ENCODE results near the gene PTCD1. TPM values are rescaled to one million over a fixed set of nuclear protein-coding genes. Genes with fewer than 3 reads are reported as not detected.

Gene PTCD1, protein sequence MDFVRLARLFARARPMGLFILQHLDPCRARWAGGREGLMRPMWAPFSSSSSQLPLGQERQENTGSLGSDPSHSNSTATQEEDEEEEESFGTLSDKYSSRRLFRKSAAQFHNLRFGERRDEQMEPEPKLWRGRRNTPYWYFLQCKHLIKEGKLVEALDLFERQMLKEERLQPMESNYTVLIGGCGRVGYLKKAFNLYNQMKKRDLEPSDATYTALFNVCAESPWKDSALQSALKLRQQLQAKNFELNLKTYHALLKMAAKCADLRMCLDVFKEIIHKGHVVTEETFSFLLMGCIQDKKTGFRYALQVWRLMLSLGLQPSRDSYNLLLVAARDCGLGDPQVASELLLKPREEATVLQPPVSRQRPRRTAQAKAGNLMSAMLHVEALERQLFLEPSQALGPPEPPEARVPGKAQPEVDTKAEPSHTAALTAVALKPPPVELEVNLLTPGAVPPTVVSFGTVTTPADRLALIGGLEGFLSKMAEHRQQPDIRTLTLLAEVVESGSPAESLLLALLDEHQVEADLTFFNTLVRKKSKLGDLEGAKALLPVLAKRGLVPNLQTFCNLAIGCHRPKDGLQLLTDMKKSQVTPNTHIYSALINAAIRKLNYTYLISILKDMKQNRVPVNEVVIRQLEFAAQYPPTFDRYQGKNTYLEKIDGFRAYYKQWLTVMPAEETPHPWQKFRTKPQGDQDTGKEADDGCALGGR
- total RNA-seq, result 8.4 and 13.4 TPM in 2 replicates

DNA sequence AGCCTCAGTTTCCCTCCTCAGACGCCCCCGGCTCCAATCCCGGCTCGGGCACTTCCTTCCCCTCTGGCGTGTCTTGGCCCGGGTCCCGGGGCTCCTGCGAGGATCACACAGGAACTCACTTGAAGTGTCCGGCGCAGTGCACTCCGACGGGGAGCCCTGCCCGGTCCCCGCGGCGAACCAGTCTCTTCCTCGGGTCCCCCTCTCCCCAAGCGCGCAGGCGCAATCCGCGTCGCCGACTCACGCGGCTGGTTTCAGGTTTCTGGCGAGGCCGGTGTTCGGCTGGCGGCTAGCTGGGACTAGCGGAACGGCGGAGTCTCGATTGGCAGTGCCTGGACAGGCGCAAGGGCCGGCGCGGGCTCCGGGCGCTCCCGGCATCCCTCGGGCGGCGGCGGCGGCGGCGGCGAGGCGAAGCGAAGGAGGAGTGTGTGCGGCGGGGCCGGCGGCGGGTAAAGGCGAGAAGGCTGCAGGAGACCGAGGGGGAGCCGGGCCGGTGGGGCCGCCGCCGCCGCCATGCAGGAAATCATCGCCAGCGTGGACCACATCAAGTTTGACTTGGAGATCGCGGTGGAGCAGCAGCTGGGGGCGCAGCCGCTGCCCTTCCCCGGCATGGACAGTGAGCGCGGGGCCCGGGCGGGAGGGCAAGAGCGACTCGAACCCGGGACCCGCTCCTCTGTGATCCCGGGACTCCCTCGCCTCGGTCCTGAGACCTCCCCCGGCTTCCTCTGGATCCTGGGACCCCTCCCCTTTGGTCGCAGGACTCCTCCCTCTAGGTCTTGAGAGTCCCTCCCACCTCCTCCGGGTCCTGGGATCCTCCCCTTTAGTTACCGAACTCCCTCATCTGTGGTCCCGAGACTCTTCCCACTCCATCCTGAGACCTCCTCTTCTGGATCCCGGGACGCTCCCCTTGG lies at the start of gene PTCD1, which contains the start of gene CPSF4:
Gene PTCD1 (minus strand): TSS at position 226 of the 908 bp plus-strand sequence. CDS start 3,556 bp downstream, outside the sequence.
Gene CPSF4 (plus strand): TSS at position 371 of the 908 bp plus-strand sequence. CDS start 140 bp downstream, at position 511.
- DNase-seq, result peak; percentile 84
- H3K27me3 Mint-ChIP-seq, result no peaks in the 10 kb centered on the region
- intact Hi-C loops (cut with micrococcal nuclease), result loop anchor here (1.0 to 2.0 kb wide), 7 partner anchors 27 to 177 kb away; partner anchors contain the start of genes ARPC1A, ARPC1B, ATP5MF and BUD31
- H3K9me3 Mint-ChIP-seq, result no peaks in the 10 kb centered on the region
- peak; percentile 94 for ATAC-seq (ENCODE audit: low read depth)
- peaks cover 29% of the 10 kb centered on the region for H3K36me3 Mint-ChIP-seq (ENCODE audit: low read depth)
- peak within 1 kb of the TSS; percentile 98 for H3K4me3 Mint-ChIP-seq
- H3K4me1 Mint-ChIP-seq, result peaks cover 32% of the 10 kb centered on the region
- CTCF ChIA-PET, result no interaction called here
- TF ChIP-seq, protein P1, sequence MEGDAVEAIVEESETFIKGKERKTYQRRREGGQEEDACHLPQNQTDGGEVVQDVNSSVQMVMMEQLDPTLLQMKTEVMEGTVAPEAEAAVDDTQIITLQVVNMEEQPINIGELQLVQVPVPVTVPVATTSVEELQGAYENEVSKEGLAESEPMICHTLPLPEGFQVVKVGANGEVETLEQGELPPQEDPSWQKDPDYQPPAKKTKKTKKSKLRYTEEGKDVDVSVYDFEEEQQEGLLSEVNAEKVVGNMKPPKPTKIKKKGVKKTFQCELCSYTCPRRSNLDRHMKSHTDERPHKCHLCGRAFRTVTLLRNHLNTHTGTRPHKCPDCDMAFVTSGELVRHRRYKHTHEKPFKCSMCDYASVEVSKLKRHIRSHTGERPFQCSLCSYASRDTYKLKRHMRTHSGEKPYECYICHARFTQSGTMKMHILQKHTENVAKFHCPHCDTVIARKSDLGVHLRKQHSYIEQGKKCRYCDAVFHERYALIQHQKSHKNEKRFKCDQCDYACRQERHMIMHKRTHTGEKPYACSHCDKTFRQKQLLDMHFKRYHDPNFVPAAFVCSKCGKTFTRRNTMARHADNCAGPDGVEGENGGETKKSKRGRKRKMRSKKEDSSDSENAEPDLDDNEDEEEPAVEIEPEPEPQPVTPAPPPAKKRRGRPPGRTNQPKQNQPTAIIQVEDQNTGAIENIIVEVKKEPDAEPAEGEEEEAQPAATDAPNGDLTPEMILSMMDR (IDR thresholded peaks at IDR 0.05), result no peak
- H3K27ac Mint-ChIP-seq, result peak within 1 kb of the TSS; percentile 94
- POLR2A ChIA-PET, result interaction anchor here (0.5 to 2.1 kb wide), 18 partner anchors 16 to 120 kb away, joined by 3 to 28 read pairs (median 3); partner anchors contain the start of genes ARPC1A, ARPC1B, ATP5MF and BUD31

DNA sequence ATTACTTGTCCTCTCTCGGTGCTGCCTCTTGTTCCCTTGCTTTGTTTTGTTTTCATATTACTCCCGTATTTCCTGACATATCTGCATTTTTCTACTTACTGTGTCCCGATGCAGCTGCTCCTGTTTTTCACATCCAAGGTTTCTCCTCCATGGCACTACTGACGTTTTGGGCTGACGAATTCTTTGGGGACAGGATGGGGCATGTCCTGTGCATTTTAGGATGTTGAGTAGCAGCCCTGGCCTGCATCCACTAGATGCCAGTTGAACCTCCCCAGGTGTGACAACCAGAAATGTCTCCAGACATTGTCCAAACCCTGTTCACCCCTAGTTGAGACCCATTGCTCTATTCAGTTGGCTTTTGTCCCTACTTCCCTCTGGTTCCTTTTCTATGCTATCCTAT lies 46.5 kb upstream of the PTCD1 start:
- intact Hi-C loops (cut with micrococcal nuclease), result no loop called here

DNA sequence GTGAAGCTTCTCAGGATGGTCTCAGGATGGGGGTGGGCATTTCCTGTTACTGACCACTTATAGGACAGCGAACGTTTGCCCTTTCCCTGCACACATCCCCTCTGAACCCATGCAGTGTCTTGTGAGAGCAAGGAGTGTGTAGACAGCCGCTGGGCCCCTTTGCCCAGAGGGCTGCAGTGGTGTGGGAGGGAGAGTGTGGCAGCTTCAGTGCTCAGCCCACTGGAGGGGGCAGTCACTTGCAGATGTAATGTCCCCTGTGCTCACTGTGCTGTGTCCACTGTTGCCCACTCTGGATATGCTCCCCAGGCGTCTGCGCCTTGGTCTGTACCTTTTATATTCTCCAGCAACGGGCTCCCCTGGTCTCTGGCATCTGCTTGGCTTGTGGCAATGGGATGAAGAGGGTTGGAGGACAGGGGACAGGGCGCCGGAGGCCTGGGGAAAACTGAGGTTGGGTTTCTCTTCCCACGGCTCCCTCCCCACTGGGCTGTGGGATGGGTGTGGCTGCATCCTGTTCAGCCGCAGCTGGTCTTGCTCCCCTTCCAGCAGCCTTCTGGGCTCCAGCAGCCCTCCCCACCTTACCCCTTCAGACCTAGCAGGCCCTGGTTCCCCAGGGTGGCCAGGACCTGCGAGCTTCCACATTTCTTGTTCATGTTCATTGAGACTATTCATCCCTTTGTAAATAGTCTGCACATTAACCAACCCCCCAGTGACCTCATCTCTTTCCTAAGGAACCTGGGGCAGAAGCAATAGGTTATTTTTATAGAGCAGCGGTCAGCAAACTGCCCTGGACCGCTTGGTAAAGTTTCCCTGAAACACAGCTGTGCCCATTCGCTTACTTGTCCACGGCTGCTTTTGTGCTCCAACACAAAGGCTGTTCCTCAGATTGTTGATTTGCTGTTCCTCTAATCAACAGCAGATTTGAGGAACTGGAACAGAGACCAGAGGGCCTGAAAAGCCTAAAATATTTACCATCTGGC lies 40.2 kb upstream of the PTCD1 start:
- Mint-ChIP-seq H3K4me1 (peaks cover 22% of the 10 kb centered on the region), H3K27ac (no peak overlapping the region), H3K9me3 (no peaks in the 10 kb centered on the region), H3K27me3 (no peaks in the 10 kb centered on the region), H3K36me3 (ENCODE audit: low read depth) (peaks cover 37% of the 10 kb centered on the region), H3K4me3 (no peak overlapping the region)
- intact Hi-C loops (cut with micrococcal nuclease), result loop anchor here (10.0 kb wide), 1 partner anchor 606 kb away; the partner anchor contains the start of genes COPS6 and ZNF3
- no peak for DNase-seq
- CTCF ChIA-PET, result no interaction called here
- POLR2A ChIA-PET, result interaction anchor here (1.6 kb wide), 1 partner anchor 21 kb away, joined by 4 read pairs; the partner anchor contains the start of gene ZNF394
- ATAC-seq (ENCODE audit: low read depth), result no peak
- TF ChIP-seq, protein P1 (IDR thresholded peaks at IDR 0.05), result no peak

More for the DNA sequence above, 46.5 kb upstream of the PTCD1 start:
- Mint-ChIP-seq H3K27me3 (no peaks in the 10 kb centered on the region), H3K4me3 (no peak overlapping the region), H3K9me3 (no peaks in the 10 kb centered on the region), H3K27ac (no peak overlapping the region), H3K4me1 (no peaks in the 10 kb centered on the region), H3K36me3 (ENCODE audit: low read depth) (peaks cover 47% of the 10 kb centered on the region)
- no peak for DNase-seq
- TF ChIP-seq, protein P1 (IDR thresholded peaks at IDR 0.05), result no peak
- CTCF ChIA-PET, result no interaction called here
- POLR2A ChIA-PET, result interaction anchor here (1.1 to 1.3 kb wide), 2 partner anchors 12 to 15 kb away, joined by 3 to 4 read pairs; partner anchors contain the start of gene ZNF394
- ATAC-seq (ENCODE audit: low read depth), result no peak

DNA sequence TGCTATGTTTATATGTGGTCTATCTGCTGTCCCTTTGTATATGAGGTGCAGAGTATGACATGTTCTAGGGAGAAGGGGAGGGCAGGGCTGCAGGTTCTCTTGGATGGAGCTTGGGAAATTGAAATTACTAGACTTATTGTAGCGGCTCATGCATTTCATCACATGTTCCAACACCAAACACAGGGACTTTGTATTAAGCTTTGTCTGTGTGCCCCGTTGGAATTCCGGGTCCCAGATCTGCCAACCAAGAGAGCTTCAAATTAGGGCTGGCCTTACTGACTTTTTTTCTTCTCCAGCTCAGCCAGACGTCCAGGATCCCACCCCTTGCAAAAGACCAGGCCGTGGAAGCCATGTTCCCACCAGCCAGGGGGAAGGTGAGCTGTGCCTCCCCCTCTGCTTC lies 37.5 kb upstream of the PTCD1 start:
- no peak for DNase-seq
- POLR2A ChIA-PET, result interaction anchor here (0.6 to 1.6 kb wide), 3 partner anchors 28 to 94 kb away, joined by 4 to 14 read pairs (median 4); partner anchors contain the start of genes BUD31 and ZKSCAN5
- CTCF ChIA-PET, result no interaction called here
- TF ChIP-seq, protein P1 (IDR thresholded peaks at IDR 0.05), result no peak
- intact Hi-C loops (cut with micrococcal nuclease), result loop anchor here (10.0 kb wide), 1 partner anchor 609 kb away; the partner anchor contains the start of genes COPS6 and ZNF3
- no peaks in the 10 kb centered on the region for H3K27me3 Mint-ChIP-seq
- ATAC-seq (ENCODE audit: low read depth), result no peak
- no peaks in the 10 kb centered on the region for H3K9me3 Mint-ChIP-seq
- no peak overlapping the region for H3K4me3 Mint-ChIP-seq
- no peak overlapping the region for H3K27ac Mint-ChIP-seq
- peaks cover 33% of the 10 kb centered on the region for H3K36me3 Mint-ChIP-seq (ENCODE audit: low read depth)
- H3K4me1 Mint-ChIP-seq, result peaks cover 36% of the 10 kb centered on the region
